KG1 (cell line): ENCODE data around the gene MEIS1.
A peak's percentile ranks its signal among the peaks of the same experiment; 100 is the strongest.
"Not testable (repeated sequence)": the region's sequence is repeated elsewhere in the genome, so short reads cannot be mapped to it uniquely, and the experiment has no call there.

Source experiments
- DNase-seq: peaks from one replicate; lab custom pipeline; 2025; lab: John Stamatoyannopoulos, UW

The MEIS1 gene

DNA sequence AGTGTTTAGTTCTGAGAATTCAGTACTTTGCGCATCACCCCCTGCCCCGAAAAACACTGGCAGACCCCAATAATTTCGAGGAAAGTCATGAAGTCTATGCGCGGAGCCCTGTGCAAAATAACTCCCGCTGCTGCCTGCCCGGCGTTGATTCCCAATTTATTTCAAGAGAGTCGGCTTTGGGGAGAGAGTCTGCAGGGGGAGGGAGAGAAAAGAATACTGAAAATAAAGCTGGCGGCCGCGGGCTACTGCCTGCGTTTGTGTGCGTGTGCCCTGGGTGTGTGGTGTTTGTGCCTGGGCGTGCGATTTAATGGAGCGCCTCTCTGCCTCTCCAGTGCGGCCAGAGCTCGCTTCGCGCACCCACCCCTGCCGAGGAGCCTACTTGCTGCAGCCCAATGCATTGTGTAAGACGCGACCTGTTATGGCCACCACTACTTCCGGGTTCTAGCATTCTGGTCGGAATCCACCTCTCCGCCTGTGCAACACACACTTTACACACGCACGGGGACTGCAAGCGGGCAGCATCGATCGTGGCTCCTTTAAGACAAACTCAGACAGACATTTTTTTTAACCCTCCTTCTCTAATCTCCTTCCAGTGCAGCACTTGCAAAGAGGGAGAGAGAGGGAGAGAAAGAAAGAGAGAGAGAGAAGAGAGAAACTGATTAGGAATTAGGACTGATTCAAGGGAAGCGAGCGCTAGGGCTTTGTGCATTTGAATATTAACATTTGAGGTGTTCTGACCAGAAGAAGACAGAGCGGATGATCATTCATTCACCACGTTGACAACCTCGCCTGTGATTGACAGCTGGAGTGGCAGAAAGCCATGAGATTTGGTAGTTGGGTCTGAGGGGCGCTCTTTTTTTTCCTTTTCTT lies at the start of gene MEIS1:
Gene MEIS1 (plus strand): TSS at position 447 of the 870 bp plus-strand sequence. CDS start 732 bp downstream, outside the sequence.
- peak; percentile 77 for DNase-seq

DNA sequence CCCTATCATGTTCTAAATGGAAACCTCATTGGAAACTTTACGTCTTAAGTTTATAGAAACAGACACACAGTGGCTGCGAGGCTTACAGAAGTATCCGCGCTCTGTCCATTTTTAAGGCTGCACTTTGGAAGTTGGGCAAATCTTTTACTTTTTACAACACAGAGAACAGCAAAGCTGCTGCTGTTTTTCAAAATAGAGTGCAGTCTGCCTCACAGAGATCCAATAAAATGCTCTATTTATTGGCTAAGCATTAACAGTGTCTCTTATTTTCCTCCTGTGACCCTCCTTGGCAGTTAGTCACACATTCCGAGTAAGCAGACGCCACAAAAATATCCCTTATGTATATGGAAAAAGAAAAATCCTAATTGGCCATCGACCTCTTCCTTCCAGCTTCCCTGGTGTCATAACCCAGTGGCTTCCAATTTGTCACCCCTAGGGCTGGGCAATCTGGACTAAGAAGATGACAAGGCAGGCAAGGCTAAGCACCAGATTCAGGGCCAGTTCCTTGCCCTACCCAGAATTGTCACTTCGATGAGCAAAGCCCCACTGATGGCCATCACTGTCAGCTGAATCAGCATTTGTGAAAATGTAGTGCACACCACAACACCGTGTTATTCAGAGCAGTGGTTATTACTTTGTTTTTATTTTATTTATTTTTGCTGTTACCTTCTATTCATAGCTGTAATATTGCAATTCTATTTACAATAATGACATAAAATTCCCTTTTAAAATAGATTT lies 47.7 kb upstream of the MEIS1 start:
- no peak for DNase-seq

DNA sequence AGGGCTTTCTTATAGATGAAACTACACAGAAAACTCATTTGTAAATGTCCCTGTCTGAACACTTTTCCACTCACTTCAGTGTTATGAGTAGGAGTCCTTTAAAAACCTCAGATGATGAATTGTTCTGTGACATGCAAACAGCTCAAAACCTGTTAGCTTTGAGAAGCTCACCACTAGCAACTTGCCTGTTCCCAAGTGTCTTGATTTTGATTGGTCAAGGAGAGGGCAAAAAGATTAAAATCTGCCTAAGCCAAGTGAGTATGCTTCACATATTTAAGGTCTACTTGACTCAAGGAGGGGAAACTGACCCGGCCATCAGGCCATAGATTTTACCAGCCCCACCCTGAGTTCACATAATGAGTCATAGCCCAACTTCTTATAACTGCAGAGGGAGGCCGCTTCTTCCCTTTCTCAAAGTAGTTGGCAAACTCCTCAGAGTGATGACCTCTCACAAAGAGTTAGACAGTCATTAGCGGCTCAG lies 45.2 kb upstream of the MEIS1 start:
- DNase-seq = no peak

DNA sequence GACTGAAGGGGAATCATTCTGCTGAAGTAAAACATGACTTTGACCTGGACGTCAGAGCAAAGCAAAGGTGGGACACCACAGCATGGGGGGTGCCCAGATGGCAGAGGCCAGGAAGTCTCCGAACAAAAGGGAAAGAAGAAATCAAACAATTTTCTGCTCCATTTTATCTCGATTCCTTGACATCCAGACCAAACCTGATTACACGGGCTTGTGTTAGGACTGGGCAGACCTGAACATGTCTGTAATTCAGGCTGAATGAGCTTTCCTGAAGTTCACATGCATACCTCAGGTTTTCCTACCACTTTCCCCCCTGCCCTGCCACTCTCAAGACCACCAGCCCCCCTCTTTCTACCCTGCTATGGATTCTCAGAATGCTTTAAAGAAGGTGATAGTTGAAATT lies 44.8 kb upstream of the MEIS1 start:
- DNase-seq = no peak

DNA sequence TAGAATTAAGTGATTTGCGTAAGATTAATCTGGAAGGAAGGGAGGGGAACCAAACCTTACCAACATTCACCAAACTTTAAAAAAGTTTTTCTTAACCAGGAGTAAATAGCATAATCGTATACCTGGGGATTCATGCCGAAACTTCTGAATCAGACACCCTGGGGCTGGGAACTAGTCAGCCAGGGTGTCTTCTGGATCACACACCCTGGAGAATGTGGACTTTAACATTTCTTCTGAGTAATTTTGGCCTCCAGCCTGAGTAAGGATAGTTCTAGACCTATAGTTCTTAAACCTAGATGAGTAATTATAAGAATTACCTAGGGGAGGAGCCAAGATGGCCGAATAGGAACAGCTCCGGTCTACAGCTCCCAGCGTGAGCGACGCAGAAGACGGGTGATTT lies 44.1 kb upstream of the MEIS1 start:
- DNase-seq = no peak

DNA sequence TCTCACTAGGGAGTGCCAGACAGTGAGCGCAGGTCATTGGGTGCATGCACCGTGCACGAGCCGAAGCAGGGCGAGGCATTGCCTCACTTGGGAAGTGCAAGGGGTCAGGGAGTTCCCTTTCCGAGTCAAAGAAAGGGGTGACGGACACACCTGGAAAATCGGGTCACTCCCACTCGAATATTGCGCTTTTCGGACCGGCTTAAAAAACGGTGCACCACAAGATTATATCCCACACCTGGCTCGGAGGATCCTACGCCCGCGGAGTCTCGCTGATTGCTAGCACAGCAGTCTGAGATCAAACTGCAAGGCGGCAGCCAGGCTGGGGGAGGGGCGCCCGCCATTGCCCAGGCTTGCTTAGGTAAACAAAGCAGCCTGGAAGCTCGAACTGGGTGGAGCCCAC lies 43.7 kb upstream of the MEIS1 start:
- not testable (repeated sequence) for DNase-seq

DNA sequence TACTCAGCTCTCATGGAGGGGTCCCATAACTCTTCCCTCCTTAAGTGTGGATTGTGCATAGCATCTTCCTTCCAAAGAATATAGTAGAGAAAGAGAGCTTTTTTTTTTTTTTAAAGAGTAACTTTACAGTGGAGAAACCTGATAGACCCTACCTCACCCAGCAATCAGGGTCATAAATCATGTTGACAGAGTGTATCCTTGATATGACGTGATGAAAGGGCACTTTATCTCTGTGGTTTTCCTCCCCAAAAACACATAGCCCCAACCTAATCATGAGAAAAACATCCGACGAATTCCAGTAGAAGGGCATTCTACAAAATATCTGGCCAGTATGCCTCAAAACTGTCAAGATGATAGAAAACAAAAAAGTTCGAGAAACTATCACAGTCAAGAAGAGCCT lies 29.5 kb upstream of the MEIS1 start:
- no peak for DNase-seq

DNA sequence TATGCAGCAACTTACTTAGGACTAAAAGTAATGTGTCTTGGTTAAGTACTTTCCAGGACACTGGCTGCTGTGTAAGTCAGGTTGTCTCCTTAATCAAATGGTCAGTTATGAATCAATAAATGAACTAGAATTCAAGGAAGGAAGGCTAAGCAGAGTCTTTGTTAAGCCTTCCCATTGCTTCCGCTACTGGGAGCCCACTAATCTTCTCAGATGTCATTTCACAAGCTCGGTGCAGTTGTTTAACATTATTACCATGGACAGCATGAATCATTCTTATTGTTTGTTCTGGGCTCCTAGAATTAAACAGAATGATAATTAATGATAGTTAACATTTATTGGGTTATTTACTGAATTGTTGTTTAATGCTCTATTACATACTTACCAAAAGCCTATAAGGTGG lies 26.0 kb upstream of the MEIS1 start:
- no peak for DNase-seq

DNA sequence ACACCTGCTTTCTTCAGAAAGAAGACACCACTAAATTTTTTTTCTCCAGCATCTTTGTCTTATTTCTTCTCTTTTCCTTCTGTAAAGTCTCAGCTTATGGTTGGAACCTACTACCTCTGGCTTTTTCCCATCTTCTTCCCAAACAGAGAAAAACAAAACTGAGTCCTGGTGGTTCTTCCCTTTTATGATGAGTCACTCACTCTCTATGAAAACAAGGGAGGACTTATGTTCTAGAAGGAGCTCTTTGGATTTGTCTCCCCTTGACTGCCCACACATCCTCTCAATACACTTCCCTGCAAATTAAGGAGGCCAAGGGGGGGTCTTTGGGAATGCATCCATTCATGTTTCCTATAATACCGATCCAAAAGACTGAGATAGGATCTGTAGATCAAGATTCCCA lies 22.1 kb upstream of the MEIS1 start:
- DNase-seq = no peak

DNA sequence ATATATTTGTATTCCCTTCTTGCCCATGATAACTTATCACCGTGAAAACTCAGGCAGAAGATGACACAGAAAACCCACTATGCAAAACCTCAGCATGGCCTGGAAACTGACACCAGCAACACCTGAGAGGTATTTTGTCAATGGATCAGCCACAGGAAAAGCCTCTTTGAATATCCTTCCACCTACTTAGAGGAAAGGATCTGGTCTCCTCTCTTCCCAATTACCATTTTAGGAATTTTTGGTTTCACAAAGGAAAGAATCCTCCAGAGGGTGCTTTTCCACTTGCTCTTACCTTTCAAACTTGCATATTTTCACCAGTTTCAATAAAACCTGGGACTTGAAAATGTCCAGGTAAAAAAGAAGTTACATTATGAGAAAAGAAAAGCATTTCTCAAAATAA lies 20.0 kb upstream of the MEIS1 start:
- no peak for DNase-seq

DNA sequence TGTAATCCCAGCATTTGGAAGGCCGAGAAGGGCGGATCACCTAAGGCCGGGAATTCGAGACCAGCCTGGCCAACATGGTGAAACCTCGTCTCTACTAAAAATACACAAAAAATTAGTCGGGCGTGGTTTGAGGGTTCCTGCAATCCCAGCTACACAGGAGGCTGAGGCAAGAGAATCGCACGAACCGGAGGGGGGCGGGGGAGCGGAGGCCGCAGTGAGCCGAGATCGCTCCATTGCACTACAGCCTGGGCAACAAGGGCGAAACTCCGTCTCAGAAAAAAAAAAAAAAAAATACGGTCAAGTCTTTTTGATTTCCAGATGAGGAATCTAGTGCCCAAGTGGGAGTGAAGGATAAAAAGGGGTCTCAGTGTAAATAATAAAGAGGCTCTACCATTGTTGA lies 16.5 kb upstream of the MEIS1 start:
- DNase-seq = no peak

DNA sequence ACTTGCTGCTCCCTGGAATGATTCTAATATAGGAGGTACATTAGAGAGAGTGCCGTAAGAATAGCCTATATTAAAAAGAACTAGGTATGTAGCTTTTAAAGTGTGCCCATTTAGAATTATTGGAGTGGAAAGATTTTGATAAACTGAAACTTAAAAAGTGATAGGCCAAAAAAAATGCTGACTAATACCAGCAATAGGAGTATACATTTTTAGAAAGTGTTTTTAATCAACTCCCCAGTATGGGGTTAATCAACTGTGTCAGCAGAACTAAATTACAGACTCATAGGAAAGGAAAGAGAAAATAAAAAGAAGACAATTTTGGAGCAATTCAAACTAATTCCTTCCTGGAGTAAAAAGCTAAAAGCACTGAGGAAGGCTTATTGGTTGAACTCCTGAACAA lies 13.3 kb upstream of the MEIS1 start:
- DNase-seq = no peak

DNA sequence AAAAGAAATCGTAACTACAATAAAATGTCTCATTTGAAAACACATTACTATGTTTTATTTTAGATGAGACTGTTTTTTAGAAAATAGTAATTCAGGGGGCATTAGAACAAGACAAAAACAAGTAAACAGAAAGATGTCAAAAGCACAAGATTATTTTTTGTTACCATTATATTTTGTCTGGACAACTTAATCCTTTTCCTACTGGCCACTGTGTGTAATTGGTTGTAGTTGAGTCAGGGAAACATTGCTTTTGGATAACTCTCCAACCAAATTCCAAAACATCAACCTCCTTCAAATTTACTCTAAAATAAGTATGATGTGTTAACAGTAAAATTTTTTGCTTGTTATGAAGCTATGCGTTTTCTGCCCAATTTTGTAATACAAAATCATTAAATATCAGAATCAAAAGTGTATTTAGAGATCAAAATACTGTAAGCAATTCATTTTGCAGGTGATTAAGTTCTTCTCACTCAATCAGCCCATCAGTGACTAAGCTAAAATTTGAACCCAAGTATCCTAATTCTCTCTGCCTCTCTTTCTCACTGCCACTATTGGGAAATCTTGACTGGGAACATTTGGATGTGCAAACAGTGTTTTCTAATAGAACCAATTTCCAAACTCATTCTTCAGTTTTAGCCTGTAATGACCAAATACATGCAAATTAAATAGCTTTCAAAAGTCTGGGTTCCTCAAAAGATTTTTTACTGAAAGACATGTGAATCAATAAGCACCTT lies 11.4 kb upstream of the MEIS1 start:
- DNase-seq = no peak

DNA sequence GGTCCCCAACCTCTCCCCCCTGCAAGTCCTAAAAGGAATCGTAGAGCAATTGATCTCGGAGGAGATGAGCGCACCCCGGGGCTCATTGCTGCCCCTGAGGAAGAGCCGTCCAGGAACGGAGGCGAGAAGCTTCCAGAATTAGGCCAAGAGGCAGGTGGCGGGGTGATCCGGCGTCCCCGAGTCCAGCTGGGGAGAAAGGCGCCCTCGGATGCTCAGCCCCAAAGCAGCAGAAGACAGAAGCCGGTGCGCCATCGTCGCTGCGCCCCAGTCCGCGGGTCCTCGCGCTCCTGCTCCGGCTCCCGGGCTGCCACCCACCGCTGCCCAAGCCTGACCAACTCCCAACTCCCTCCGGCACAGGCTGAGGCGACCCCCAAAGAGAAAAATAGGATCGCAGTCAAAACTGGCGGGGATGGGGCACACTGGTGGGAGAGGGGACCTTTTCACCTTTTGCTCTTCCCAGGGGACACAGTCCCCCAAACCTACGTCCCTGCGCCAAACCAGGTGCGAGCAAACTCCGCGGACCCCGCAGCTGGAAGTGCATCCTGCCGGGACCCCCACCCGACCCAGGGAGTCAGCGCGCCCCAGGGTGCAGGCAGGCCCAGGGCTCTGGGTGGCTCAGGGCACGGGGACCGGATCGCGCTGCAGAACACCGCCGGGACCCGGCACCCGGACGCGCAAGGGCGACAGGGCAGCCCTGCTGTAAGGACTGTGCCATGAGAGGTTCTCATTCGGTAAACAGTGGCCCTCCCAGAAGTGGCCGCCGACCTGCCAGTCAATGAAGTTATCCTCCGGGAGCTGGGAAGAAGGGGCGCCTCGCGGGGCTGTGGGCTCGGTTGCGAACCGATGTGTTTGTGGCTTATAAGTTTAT lies 8.4 kb upstream of the MEIS1 start:
- no peak for DNase-seq

DNA sequence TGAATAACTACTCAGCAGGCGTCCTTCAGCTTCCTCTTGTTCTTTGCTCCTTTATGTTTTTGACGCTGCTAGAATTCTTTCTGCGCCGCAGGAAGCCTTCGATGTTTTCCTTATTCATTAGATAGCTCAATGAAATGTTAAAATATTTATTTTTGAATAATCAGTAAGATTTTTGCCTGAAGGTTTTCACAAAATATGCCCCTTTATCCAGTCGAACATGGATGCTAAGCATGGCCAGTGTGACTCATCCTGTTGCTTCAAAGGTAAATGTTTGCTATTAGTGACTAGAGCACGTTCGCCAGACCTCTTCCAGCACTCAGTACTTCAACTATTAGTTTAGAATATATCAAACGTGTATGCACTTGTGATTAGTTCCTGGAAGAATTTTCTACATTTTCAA lies 7.6 kb upstream of the MEIS1 start:
- DNase-seq = no peak

DNA sequence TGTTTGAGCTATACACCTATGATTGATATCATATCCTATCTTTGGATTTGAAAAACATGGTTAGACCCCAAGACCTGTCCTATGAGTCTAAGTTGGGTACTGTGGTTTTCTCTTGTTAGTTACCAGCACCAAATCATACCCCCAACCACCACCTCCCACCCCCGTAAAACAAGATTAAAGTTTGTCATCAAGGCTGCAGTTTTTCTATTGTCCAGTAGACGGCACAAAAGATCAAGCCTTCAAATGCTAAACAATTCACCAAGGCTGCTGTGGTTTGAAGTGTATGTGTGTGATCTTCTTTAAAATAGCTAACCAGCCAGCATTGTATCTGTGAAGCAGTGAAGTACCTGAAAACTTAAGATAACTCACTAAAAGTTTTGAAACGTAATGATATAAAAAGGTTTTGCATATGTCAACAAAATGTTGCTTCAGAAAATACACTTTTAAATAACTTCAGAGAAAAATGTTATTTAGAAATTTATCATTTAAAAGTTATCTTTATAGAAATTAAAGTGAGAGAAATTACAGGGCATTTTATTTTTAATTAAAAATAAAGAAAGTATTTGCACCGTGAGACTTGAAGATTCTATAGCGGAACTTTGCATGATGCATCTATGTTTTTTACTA lies 5.8 kb upstream of the MEIS1 start:
- peak; percentile 78 for DNase-seq

DNA sequence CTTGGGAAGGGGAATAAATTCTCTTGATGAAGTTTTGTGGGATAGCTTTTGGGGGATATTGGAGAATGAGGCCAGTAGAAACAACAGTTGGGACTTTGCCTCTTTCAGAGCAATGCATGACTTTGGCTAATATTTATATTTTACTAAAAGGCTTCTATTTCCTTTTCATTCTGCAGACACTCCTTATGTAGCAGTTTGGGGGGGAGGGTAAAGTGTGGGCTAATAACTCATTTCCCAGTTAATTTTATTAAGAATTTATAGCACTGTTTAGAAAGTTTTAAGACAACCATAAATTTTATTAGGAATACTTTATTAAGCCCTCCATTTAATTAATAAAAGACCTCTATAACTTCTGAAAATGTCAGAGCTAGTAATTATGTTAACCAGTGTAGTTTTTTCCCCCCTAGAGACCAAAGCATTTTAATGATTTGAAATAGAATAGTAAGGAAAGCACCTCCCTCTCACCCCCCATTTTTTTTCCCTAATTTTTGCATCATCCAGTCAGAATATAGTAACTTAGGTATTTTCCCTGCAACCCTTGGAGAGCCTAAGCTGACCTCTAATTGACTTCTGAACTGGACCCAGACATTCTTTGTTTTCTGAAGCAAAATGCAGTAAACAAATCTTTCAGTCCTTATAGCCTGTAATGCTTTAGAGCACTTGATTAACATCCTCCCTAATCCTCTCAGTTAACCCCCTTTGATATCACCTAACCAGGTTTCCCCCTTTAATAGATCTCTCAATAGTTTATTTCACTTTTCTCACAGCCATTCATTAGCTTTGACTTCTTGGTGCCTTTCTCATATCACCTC lies 5.0 kb upstream of the MEIS1 start:
- no peak for DNase-seq

DNA sequence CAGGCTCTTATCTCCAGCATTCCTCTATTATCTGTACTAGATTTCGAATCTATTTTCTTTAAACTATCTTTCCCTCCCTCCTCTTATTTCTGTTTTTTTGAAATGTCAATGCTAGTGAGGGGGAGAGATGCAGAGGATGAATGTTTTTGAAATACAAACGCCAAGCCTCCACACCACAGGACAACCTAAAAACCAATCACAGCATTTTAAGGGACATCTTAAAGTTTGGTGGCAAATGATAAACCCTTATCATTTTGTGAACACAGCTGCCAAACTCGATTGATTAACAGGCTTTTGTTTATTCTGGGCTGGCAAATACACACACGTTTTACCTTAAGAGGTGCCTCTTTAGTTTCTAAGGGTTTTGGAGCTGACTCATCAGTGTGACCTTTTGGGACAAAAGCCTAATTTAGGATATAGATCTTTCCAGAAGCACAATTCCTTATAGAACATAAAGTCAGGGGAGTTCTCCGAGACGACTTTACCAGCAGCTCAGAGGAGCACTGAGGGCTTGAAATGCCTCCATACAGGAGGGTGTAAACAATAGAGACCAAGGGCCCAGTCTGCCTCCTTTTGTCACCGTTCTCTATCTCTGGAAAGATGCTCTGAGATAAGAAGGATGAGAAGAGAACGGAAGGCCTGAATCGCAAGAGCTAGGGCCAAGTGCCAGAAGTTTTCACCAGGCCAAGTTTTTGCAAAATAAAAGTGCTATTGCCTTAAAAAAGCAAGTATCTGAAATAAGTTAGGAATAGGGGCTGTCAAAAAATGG lies 4.2 kb upstream of the MEIS1 start:
- DNase-seq = no peak

DNA sequence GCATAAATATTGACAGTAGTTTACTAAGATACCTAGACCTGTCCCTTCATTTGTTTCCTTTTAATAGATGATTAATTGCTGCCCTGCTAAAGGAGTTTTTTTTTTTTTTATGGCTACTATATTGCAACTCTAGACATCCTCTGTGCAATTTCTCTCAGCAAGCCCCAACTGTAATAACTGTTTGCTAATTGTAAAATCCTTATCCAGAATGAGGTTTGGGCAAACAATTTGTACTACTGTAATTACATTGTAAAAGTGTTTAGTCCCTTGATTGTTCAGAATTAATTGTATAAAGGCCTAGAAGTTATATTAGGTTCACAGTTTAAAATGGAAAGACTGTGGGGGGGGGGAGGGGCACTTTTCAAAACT lies 3.7 kb upstream of the MEIS1 start:
- DNase-seq = no peak
